Nephron progenitor cell (in vitro differentiated cells): ENCODE data around the gene HLX.

Experiments
- DNase-seq: peaks from one replicate; pipeline ENCODE4 v3.0.0; 2021
- H3K27ac Mint-ChIP-seq: 2 replicates; pipeline ENCODE4 v1.8.0; 2021; ENCODE audit warnings: mild to moderate bottlenecking, moderate library complexity, mixed read lengths
- H3K27me3 Mint-ChIP-seq: 2 replicates; pipeline ENCODE4 v1.8.0; 2021; ENCODE audit warnings: mild to moderate bottlenecking, low read depth, mixed read lengths; ENCODE audit not compliant: poor library complexity
- H3K36me3 Mint-ChIP-seq: 2 replicates; pipeline ENCODE4 v1.8.0; 2021; ENCODE audit warnings: low read depth, mixed read lengths
- H3K4me1 Mint-ChIP-seq: 2 replicates; pipeline ENCODE4 v1.8.0; 2021; ENCODE audit warnings: mixed read lengths
- H3K4me3 Mint-ChIP-seq: 2 replicates; pipeline ENCODE4 v1.8.0; 2021; ENCODE audit warnings: mild to moderate bottlenecking, moderate library complexity, mixed read lengths
- H3K9me3 Mint-ChIP-seq: 2 replicates; pipeline ENCODE4 v1.8.0; 2021; ENCODE audit warnings: mild to moderate bottlenecking, moderate library complexity, mixed read lengths
- TF ChIP-seq, protein P1 (sequence below): fragments of 200-600 bp; sonication (generic); IDR thresholded peaks from 2 replicates; pipeline ENCODE4 v1.5.0; 2021; ENCODE audit warnings: antibody characterized with exemption

Gene HLX

DNA sequence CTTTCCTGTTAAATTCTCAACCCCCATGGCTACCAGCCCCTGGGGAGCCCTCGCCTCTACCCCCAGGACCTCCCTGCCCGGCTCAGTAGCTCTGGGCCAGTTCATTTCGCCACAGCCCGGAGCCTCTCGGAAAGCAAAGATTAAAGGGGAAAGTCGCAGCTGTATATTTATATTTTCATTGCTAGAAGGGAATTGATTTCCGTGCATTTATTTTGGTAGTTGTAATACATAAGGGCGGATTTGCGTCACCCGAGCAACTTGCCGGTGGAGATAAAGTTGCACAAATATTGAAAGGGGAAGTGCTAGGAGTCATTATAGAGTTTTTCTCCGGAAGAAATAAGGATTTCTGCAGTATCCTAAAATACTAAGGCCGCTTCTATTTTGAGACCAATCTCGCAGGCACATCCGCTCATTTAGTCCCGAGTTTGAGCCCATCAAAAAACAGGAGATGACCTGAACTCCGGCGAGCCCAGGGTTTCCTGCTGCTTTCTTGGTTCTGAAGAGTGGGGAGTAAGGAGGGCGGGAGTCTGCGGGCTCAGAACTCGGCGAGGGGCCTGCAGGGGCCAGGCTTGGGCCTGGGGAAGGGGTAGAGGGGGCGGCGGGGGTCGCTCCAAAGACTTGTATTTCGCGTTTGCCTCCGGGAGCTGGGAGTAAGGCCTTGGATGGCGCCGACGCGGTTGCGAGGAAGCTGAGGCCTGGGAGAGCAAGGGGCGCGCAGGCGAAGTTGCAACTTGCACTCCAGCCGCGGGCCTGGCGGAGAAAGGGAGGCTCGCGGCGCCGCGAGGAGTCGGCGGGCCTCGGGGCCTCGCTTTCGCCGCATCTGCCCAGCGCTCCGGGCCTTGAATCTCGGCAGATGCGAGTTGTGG, 2.5 kb upstream of the HLX start:
- H3K27me3 Mint-ChIP-seq = peaks cover 80% of the 10 kb centered on the region
- no peaks in the 10 kb centered on the region for H3K9me3 Mint-ChIP-seq
- peak; percentile 72 for DNase-seq
- peak overlapping the region; percentile 82 for H3K4me3 Mint-ChIP-seq
- peaks cover 50% of the 10 kb centered on the region for H3K4me1 Mint-ChIP-seq
- TF ChIP-seq, protein P1, sequence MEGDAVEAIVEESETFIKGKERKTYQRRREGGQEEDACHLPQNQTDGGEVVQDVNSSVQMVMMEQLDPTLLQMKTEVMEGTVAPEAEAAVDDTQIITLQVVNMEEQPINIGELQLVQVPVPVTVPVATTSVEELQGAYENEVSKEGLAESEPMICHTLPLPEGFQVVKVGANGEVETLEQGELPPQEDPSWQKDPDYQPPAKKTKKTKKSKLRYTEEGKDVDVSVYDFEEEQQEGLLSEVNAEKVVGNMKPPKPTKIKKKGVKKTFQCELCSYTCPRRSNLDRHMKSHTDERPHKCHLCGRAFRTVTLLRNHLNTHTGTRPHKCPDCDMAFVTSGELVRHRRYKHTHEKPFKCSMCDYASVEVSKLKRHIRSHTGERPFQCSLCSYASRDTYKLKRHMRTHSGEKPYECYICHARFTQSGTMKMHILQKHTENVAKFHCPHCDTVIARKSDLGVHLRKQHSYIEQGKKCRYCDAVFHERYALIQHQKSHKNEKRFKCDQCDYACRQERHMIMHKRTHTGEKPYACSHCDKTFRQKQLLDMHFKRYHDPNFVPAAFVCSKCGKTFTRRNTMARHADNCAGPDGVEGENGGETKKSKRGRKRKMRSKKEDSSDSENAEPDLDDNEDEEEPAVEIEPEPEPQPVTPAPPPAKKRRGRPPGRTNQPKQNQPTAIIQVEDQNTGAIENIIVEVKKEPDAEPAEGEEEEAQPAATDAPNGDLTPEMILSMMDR = no peak
- no peak overlapping the region for H3K27ac Mint-ChIP-seq
- H3K36me3 Mint-ChIP-seq = no peaks in the 10 kb centered on the region

DNA sequence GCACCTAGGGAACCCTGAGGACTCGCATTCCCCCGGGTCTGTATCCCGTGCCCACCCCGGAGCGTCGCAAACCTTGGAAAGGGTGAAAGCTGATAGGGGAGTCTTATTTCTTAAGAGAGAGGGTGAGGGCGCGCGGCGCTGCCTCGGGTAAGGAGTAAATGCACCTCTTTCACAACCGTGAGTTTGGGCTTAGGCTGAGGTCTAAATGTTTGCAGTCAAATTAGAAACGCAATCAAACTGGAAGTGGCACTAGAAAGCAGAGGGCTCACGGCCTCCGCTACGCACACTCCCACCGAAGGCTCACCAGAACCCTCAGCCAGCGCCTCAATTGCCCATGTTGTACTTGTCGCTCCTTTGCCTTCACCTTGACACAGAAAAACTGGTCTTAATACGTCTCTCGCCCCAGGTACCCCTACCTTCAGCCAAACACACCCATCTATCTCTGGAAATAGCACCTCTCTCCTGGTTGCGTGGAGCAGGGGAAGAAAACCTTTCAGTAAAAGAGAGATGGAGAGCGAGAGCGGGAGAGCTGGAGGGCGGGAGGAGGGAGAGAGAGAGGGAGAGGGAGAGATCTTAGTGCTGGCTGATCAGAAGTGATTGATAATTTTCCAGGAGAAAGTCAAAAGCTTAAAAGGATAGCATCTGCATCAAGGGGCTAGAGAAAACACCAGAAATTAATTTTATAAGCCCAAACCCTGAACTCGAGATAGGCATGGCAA, 1.7 kb upstream of the HLX start:
- no peak for DNase-seq
- peaks cover 5% of the 10 kb centered on the region for H3K36me3 Mint-ChIP-seq
- H3K9me3 Mint-ChIP-seq = no peaks in the 10 kb centered on the region
- no peak overlapping the region for H3K27ac Mint-ChIP-seq
- peak overlapping the region; percentile 82 for H3K4me3 Mint-ChIP-seq
- H3K4me1 Mint-ChIP-seq = peaks cover 57% of the 10 kb centered on the region
- TF ChIP-seq, protein P1 = no peak
- peaks cover 84% of the 10 kb centered on the region for H3K27me3 Mint-ChIP-seq

DNA sequence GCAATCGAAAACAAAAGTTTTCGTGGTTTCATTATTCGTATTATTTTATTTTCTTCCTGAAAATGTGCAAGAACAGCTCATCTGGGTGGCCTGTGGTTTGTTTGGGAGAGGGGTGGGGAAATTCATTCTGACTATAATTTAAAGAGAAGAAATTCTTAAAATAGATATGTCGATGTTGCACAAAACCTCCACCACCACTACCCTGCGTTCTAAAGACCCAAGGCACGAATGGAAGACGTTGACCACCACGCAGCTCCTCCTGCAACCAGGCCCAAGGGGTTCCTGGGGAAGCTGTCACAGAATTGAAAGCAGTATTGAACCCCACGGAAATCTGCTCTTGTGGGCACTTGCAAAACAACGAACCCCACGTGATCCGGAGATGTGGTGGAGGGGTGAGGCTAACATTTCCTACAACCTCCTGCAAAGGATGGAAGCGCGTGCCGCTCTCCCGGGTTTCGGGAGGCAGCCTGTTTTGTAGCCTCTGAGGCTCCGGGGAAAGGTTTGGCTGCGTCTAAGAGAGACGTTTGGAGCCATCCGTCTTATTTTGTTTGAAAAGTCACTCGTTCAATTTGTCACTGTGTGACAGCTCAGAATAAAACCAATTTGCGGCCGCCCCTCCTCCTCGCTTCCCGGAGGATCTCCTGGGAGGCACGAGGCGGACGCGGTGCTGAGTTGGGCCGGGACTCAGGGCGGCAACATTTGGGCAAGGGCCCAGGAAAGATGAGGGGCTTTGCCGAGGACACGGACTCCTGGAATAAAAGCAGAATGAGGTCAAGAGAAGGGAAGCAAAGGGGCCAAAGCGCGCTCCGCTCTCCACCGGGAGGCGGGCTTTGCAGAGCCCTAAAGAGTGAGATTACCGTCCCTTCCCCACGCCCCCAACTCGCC, 810 bp upstream of the HLX start:
- DNase-seq = peak; percentile 33
- Mint-ChIP-seq H3K27me3 (peaks cover 89% of the 10 kb centered on the region), H3K9me3 (no peaks in the 10 kb centered on the region), H3K27ac (no peak overlapping the region), H3K4me1 (peaks cover 63% of the 10 kb centered on the region), H3K36me3 (peaks cover 5% of the 10 kb centered on the region), H3K4me3 (peak overlapping the region; percentile 82)
- TF ChIP-seq, protein P1 = no peak

DNA sequence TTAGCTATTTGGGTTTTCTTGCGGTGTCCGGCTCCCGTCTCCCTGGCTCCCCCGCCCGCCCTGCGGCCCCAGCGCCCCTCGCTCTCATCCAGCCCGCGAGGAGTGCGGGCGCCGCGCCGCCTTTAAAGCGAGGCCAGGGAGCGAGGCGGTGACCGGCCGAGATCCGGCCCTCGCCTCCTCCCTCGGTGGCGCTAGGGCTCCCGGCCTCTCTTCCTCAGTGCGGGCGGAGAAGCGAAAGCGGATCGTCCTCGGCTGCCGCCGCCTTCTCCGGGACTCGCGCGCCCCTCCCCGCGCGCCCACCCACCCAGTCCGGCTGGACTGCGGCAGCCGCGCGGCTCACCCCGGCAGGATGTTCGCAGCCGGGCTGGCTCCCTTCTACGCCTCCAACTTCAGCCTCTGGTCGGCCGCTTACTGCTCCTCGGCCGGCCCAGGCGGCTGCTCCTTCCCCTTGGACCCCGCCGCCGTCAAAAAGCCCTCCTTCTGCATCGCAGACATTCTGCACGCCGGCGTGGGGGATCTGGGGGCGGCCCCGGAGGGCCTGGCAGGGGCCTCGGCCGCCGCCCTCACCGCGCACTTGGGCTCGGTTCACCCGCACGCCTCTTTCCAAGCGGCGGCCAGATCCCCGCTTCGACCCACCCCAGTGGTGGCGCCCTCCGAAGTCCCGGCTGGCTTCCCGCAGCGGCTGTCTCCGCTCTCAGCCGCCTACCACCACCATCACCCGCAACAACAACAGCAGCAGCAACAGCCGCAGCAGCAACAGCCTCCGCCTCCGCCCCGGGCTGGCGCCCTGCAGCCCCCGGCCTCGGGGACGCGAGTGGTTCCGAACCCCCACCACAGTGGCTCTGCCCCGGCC, 492 bp downstream of the HLX start:
- Mint-ChIP-seq H3K27ac (no peak overlapping the region), H3K27me3 (peaks cover 98% of the 10 kb centered on the region), H3K36me3 (peaks cover 5% of the 10 kb centered on the region), H3K4me3 (peak overlapping the region; percentile 82), H3K4me1 (peaks cover 73% of the 10 kb centered on the region), H3K9me3 (no peaks in the 10 kb centered on the region)
- DNase-seq = peak; percentile 69
- TF ChIP-seq, protein P1 = no peak

DNA sequence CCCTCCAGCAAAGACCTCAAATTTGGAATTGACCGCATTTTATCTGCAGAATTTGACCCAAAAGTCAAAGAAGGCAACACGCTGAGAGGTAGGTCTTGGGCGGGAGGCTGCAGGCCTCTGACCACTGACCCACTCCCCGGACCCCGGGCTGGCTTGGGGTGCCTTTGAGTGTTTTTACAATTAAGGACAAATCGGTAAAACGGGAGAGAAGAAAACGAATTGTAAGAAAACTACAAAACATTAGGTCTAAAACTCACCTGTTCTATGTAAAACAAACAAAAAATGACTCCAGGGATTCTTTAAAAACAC, 1.1 kb downstream of the HLX start:
- Mint-ChIP-seq H3K4me1 (peaks cover 76% of the 10 kb centered on the region), H3K36me3 (peaks cover 5% of the 10 kb centered on the region), H3K4me3 (peak overlapping the region; percentile 80), H3K27me3 (peaks cover 98% of the 10 kb centered on the region), H3K27ac (no peak overlapping the region), H3K9me3 (no peaks in the 10 kb centered on the region)
- TF ChIP-seq, protein P1 = no peak
- no peak for DNase-seq
